ENCODE results near the gene EEIG1. TPM values are rescaled to one million over a fixed set of nuclear protein-coding genes. Genes with fewer than 3 reads are reported as not detected.
A peak's percentile ranks its signal among the peaks of the same experiment; 100 is the strongest.

The EEIG1 gene
- total and polyA plus RNA-seq, 8 donors: 28.2 to 67.3 (median 38.8) TPM

GRCh38 chr9:128020692-128021091, 39.9 kb upstream of the EEIG1 start:
- Histone ChIP-seq H3K27ac (no peak overlapping the region), H3K27me3 (no peaks in the 10 kb centered on the region), H3K9me3 (no peaks in the 10 kb centered on the region), H3K4me1 (no peaks in the 10 kb centered on the region), H3K4me3 (no peak overlapping the region), H3K36me3 (no peaks in the 10 kb centered on the region)
- intact Hi-C loops (cut with DNase I): no loop called here
- ATAC-seq: no peak
- no peak for DNase-seq
- no peak for TF ChIP-seq CTCF (IDR thresholded peaks at IDR 0.05)

GRCh38 chr9:128015696-128016095, 34.9 kb upstream of the EEIG1 start:
- Histone ChIP-seq H3K27ac (no peak overlapping the region), H3K36me3 (no peaks in the 10 kb centered on the region), H3K4me3 (no peak overlapping the region), H3K27me3 (no peaks in the 10 kb centered on the region), H3K4me1 (peaks cover 0 to 13% of the 10 kb centered on the region in 2 donors), H3K9me3 (no peaks in the 10 kb centered on the region)
- no peak for DNase-seq
- no peak for ATAC-seq
- TF ChIP-seq CTCF (IDR thresholded peaks at IDR 0.05): no peak
- intact Hi-C loops (cut with DNase I): no loop called here

GRCh38 chr9:128011071-128011817, 30.5 kb upstream of the EEIG1 start:
- DNase-seq (peak in 2 of 4 donors; percentile 47 to 85), ATAC-seq (peak; percentile 54)
- intact Hi-C loops (cut with DNase I): no loop called here
- peaks cover 6 to 34% of the 10 kb centered on the region in 2 donors for H3K4me1 ChIP-seq
- peaks cover 0 to 3% of the 10 kb centered on the region in 2 donors for H3K9me3 ChIP-seq
- no peaks in the 10 kb centered on the region for H3K36me3 ChIP-seq
- no peaks in the 10 kb centered on the region for H3K27me3 ChIP-seq
- H3K4me3 ChIP-seq: no peak overlapping the region
- TF ChIP-seq CTCF (IDR thresholded peaks at IDR 0.05): no peak
- H3K27ac ChIP-seq: peak overlapping the region in 1 of 2 donors; percentile 48

GRCh38 chr9:128009639-128010038, 28.9 kb upstream of the EEIG1 start:
- DNase-seq (no peak), ATAC-seq (no peak)
- intact Hi-C loops (cut with DNase I): no loop called here
- Histone ChIP-seq H3K4me3 (no peak overlapping the region), H3K27ac (no peak overlapping the region), H3K4me1 (peaks cover 6 to 44% of the 10 kb centered on the region in 2 donors), H3K36me3 (no peaks in the 10 kb centered on the region), H3K9me3 (peaks cover 0 to 3% of the 10 kb centered on the region in 2 donors), H3K27me3 (no peaks in the 10 kb centered on the region)
- TF ChIP-seq CTCF (IDR thresholded peaks at IDR 0.05): no peak

GRCh38 chr9:128008171-128008570, 27.4 kb upstream of the EEIG1 start:
- Histone ChIP-seq H3K9me3 (peaks cover 0 to 3% of the 10 kb centered on the region in 2 donors), H3K36me3 (no peaks in the 10 kb centered on the region), H3K4me3 (no peak overlapping the region), H3K4me1 (peaks cover 6 to 44% of the 10 kb centered on the region in 2 donors), H3K27me3 (no peaks in the 10 kb centered on the region), H3K27ac (peak overlapping the region in 1 of 2 donors; percentile 14)
- intact Hi-C loops (cut with DNase I): no loop called here
- TF ChIP-seq CTCF (IDR thresholded peaks at IDR 0.05): no peak
- DNase-seq (no peak), ATAC-seq (no peak)

All from left lung (tissue), 10 donors.